Measurements from ENCODE around the gene C2orf15. TPM values are rescaled to one million over a fixed set of nuclear protein-coding genes. Genes with fewer than 3 reads are reported as not detected.

Gene C2orf15
- polyA plus RNA-seq, 2 of the 4 experiments (the other 2 are of a cell fraction) = 1.3 to 1.6 TPM

DNA sequence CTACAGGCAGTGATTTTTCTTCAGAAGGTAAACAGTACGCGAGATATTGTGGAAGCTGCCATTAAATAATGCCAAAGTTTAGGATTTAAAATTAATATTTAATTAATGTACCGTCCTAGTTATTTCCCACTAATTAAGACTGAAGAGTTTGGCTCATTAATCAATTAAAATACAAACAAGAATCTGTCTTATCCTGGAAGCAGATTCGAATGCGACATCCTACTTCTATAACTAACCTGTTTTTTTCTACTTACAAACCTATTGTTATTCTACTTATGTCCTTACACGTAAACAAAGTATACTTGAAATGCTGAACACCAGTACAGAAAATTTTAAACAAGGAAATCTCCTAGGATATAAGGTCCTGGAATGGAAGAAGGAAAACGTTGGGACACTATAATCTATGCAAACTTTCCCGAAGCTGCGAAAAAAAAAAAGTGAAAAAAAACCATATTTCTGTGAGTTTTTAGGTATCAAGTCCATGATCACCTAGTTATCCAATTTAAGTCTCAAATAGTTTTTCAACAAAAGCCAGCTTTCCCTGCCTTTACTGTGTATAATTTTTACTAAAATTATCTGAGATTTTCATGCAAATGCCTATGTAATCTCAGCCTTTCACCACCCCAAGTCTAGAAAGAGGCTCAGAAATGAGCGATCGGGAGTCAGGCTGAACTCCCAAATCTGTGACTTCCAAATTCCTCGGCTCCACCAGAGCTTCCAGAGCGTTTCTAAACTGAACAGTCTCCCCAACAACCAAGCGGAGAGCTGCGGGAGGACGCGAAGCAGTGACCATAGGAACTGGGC is 1.2 kb upstream of the C2orf15 start:
- FAIRE-seq (no peak), DNase-seq (ENCODE audit: low read depth in 1 of 2, low spot score in 1 of 2) (no peak), ATAC-seq (no peak)
- ChIA-PET POLR2A (interaction anchor here (1.0 to 3.3 kb wide), 6 partner anchors 10 to 197 kb away, joined by 3 to 54 read pairs (median 4); partner anchors contain the start of genes EIF5B, LIPT1, TSGA10 and TXNDC9), CTCF (interaction anchor here (0.6 to 2.9 kb wide), 3 partner anchors 14 to 410 kb away, joined by 3 to 14 read pairs (median 3); partner anchors contain the start of genes LIPT1 and TSGA10)
- Histone ChIP-seq H3K4me1 (peaks cover 10% of the 10 kb centered on the region; the same call in 2 of the 3 replicates), H3K4me3 (peak overlapping the region; percentile 63), H3K9me3 (peaks cover 4% of the 10 kb centered on the region; the same call in 1 of the 3 replicates), H3K4me2 (peak overlapping the region; percentile 84), H3K27ac (peak overlapping the region; percentile 67 to 89)
- 41% methylated on average over 14 of the region's 17 CpGs for WGBS (ENCODE audit: missing lambda C conversion rate)
- TF ChIP-seq, protein P1, sequence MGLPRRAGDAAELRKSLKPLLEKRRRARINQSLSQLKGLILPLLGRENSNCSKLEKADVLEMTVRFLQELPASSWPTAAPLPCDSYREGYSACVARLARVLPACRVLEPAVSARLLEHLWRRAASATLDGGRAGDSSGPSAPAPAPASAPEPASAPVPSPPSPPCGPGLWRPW (IDR thresholded peaks at IDR 0.05) = no peak
- TF ChIP-seq, protein P2, sequence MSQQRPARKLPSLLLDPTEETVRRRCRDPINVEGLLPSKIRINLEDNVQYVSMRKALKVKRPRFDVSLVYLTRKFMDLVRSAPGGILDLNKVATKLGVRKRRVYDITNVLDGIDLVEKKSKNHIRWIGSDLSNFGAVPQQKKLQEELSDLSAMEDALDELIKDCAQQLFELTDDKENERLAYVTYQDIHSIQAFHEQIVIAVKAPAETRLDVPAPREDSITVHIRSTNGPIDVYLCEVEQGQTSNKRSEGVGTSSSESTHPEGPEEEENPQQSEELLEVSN (IDR thresholded peaks at IDR 0.05; ENCODE audit: borderline replicate concordance, low read depth) = 0 out of 2 replicates have a peak, but pooled peaks have one; percentile 31

DNA sequence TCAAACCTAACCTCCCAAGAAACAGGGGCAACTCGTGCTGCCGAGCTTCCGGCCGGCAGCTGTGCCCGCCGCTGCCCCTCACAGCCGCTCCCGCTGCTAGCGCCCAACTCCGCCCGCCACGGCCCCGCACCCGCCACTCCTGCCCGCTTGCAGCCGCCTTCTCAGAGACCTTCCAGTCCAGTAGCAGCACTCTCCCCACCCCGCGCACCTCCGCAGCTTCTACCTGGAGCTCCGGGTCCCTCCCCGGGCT is 722 bp upstream of the C2orf15 start:
- FAIRE-seq (no peak), ATAC-seq (peak; percentile 77 to 81), DNase-seq (ENCODE audit: low read depth in 1 of 2, low spot score in 1 of 2) (no peak)
- peak overlapping the region; percentile 63 for H3K4me3 ChIP-seq
- peak overlapping the region; percentile 67 to 89 for H3K27ac ChIP-seq
- ChIA-PET CTCF (interaction anchor here (0.6 to 2.9 kb wide), 3 partner anchors 14 to 410 kb away, joined by 3 to 14 read pairs (median 3); partner anchors contain the start of genes LIPT1 and TSGA10), POLR2A (interaction anchor here (1.0 to 3.3 kb wide), 7 partner anchors 9 to 196 kb away, joined by 3 to 54 read pairs (median 3); partner anchors contain the start of genes EIF5B, LIPT1, TSGA10 and TXNDC9)
- H3K9me3 ChIP-seq = no peaks in the 10 kb centered on the region
- H3K4me2 ChIP-seq = peak overlapping the region; percentile 84
- WGBS (ENCODE audit: missing lambda C conversion rate) = 7% methylated on average over 5 of the region's 21 CpGs
- peaks cover 10% of the 10 kb centered on the region; the same call in 2 of the 3 replicates for H3K4me1 ChIP-seq
- TF ChIP-seq MAFK (IDR thresholded peaks at IDR 0.05; ENCODE audit: partially characterized antibody) = no peak
- TF ChIP-seq RCOR1 (IDR thresholded peaks at IDR 0.05; ENCODE audit: low read depth, low read length) = no peak
- TF ChIP-seq NPAS2 (CRISPR knock-in tag; IDR thresholded peaks at IDR 0.05; ENCODE audit: borderline replicate concordance) = no peak
- no peak for TF ChIP-seq MAZ (IDR thresholded peaks at IDR 0.05; ENCODE audit: borderline replicate concordance, low read depth, low read length)
- TF ChIP-seq KDM5A (IDR thresholded peaks at IDR 0.05) = no peak
- TF ChIP-seq, protein P2 (IDR thresholded peaks at IDR 0.05; ENCODE audit: borderline replicate concordance, low read depth) = 0 out of 2 replicates have a peak, but pooled peaks have one; percentile 11
- no peak for TF ChIP-seq RFX5 (IDR thresholded peaks at IDR 0.05)
- TF ChIP-seq HMGXB4 (CRISPR knock-in tag; IDR thresholded peaks at IDR 0.05; ENCODE audit: borderline replicate concordance) = no peak
- TF ChIP-seq, protein P1 (IDR thresholded peaks at IDR 0.05) = no peak
- TF ChIP-seq JUNB (IDR thresholded peaks at IDR 0.05) = no peak
- TF ChIP-seq, protein P3, sequence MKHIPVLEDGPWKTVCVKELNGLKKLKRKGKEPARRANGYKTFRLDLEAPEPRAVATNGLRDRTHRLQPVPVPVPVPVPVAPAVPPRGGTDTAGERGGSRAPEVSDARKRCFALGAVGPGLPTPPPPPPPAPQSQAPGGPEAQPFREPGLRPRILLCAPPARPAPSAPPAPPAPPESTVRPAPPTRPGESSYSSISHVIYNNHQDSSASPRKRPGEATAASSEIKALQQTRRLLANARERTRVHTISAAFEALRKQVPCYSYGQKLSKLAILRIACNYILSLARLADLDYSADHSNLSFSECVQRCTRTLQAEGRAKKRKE (CRISPR knock-in tag; IDR thresholded peaks at IDR 0.05; ENCODE audit: low read depth) = no peak
- no peak for TF ChIP-seq HEYL (CRISPR knock-in tag; IDR thresholded peaks at IDR 0.05)
- no peak for TF ChIP-seq TFCP2L1 (CRISPR knock-in tag; IDR thresholded peaks at IDR 0.05)
- peak in 1 of 2 experiments; percentile 41; a peak in 1 of 5 replicates for TF ChIP-seq JUN (IDR thresholded peaks at IDR 0.05)
- TF ChIP-seq TP53 (CRISPR knock-in tag; IDR thresholded peaks at IDR 0.05) = no peak
- no peak for TF ChIP-seq CBX2 (IDR thresholded peaks at IDR 0.05; ENCODE audit: borderline replicate concordance, low read depth)
- no peak for TF ChIP-seq EHF (CRISPR knock-in tag; IDR thresholded peaks at IDR 0.05)
- TF ChIP-seq MAX (IDR thresholded peaks at IDR 0.05) = peak; percentile 61
- TF ChIP-seq CHD4 (IDR thresholded peaks at IDR 0.05; ENCODE audit: borderline replicate concordance) = no peak
- TF ChIP-seq REST (IDR thresholded peaks at IDR 0.05) = no peak
- no peak for TF ChIP-seq FOXS1 (CRISPR knock-in tag; IDR thresholded peaks at IDR 0.05)
- 0 out of 2 replicates have a peak, but pooled peaks have one; percentile 10 for TF ChIP-seq PHF8 (IDR thresholded peaks at IDR 0.05; ENCODE audit: borderline replicate concordance, low read depth)
- TF ChIP-seq ZFP36 (IDR thresholded peaks at IDR 0.05; ENCODE audit: borderline replicate concordance, partially characterized antibody) = no peak
- TF ChIP-seq BHLHE40 (IDR thresholded peaks at IDR 0.05; ENCODE audit: low read depth, low read length) = no peak
- TF ChIP-seq GATA3 (IDR thresholded peaks at IDR 0.05; ENCODE audit: borderline replicate concordance) = no peak
- no peak for TF ChIP-seq RAD21 (conservative IDR thresholded peaks at IDR 0.05 in 1 of 2, IDR thresholded peaks at IDR 0.05 in 1 of 2)

Data from A549 (cell line).